Measurements from ENCODE around the gene MOCOS. TPM values are rescaled to one million over a fixed set of nuclear protein-coding genes. Genes with fewer than 3 reads are reported as not detected.

The MOCOS gene
- polyA plus RNA-seq, 3 donors, result 1.1 to 1.7 (median 1.2) TPM

DNA sequence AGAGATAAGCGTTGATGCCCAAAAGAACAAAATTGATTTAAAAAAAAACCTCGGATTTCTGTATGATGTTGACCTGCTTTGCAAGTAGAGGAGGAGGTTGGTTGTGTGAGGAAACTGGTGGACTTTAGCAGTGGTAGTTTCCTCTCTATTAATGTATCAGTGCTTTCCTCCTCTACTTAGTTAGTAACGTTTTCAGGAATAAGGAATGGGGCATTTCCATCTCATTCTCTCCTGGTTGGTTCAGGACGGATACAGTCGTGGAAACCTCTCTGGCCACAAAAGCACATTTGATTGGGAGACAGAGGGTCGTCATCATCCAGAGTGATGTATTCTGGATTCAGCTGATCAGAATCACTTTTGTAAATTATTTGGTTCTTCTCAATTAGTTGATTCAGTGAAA is 111.7 kb downstream of the MOCOS start:
- no peak for DNase-seq (ENCODE audit: low read depth in 3 of 3, low spot score in 2 of 3)

DNA sequence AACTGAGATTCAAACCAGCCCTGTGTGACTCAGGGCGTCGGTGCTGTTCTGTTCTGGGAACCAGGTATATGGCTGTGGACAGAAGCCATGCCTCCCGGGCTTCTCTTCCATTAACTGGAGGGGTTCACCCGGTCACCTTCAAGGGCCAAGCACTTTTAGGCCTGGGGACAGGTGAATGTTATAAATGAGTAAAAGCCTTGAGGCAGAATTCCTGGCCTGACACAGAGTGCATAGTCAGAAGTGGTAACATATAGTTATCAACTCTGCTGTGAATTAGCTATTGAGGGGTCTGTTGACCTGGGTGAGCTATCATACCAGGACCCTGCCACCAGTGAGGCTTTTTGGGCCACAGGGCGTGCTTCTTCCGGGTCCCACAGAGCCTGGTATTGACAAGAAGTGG is 112.9 kb downstream of the MOCOS start:
- no peak for DNase-seq (ENCODE audit: low read depth in 3 of 3, low spot score in 2 of 3)

DNA sequence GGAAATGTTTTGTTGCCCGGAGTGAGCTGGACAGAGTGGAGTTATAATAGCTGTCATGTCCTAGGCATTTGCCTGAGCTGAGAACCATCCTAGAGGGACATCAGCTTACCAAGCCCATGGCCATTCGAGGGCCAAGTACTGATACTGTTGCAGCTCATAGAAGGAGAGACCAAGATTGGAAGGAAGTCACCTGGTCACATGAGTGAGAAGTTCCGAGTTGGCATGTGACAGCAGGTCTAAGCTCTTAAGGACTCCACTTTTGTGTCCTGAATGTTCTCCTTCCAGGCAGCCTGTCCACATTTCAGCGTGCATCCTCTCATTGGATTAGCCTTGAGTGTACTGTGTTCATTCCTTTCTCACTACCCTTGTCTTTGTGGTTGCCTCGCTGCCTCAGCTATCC is 114.6 kb downstream of the MOCOS start:
- DNase-seq (ENCODE audit: low read depth in 3 of 3, low spot score in 2 of 3), result no peak

DNA sequence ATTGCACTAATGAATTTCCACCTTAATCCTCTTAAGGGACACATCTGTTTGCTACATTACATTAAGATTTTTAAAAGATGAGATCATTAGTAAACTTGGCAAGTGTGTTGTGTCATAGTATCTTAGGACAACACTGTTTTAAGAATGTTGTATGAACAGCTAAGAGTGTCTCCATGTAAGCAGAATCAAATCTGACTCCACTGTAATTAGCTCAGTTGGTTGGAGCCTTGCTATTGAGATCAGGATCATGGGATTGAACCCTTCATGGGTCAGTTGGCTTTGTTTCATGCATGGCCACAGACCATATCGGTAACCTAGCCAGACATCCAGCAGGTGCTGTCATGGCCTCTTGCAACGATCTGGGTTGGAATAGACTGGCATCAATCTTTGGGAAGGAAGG is 115.4 kb downstream of the MOCOS start:
- DNase-seq (ENCODE audit: low read depth in 3 of 3, low spot score in 2 of 3), result no peak

DNA sequence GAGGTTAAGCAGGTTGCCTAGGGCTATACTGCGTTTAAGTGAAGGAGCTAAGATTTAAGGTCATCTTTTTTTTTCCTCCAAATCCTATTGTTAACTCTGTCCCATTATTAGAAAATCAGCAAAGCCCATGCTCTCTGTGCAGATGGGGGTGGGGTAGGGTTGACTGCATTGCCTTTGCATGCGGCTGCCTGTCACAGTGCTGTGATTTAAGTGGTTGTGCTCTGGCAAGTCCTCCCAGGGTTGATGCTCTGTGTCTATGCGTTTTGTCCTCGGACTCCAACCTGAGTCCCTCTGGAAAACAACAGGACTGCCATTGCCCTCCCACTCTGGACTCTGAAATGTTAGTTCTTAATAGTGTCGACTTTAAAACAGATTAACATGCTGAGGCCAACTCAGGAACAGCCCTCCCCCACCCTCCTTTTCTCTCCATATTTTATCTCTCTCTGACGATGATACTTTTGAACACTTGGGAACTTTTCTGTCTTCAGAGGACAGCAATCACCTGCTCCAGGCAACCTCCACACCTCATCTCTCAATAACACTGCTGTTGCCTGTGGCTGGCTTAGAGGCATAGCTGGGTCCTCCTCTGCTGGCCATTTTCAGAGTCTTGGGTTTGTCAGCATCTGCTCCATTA is 116.0 kb downstream of the MOCOS start:
- DNase-seq (ENCODE audit: low read depth in 3 of 3, low spot score in 2 of 3), result no peak

DNA sequence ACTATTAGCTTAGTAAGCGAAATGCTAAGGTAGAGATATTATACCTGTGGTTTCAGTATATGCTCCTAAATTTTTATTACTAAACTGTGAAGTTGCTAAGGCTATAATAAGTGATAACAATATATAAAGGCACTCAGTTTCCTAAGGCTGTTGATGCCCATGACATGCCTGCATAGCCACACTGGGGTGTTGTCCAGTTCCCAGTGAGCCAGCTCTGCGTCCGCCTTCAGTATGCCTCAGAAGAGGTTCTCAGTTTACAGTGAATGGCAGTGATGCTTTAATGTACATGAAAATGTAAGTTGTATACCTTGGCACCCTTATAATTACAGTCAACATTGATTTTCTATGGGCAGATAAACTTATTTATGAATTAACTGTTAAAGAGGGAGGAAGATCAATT is 117.4 kb downstream of the MOCOS start:
- DNase-seq (ENCODE audit: low read depth in 3 of 3, low spot score in 2 of 3), result no peak

DNA sequence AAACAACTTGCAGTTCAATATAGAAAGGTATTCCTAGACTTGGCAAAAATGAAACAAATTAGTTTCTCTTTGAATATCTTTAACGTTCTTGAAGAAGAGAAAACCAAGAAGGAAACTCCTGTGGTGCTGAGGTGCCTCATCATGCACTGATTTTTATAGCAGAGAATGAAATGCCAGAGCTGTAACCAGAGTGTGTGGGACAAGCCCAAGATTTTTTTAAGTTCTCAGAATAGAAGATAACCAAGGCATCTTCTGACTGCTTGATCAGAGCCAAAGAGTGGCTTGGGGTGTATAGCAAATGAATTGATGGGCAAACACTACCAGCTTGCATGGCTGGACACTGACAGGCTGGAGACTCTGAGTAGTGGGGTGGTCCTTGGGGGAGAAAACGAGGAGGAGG is 118.1 kb downstream of the MOCOS start:
- no peak for DNase-seq (ENCODE audit: low read depth in 3 of 3, low spot score in 2 of 3)

DNA sequence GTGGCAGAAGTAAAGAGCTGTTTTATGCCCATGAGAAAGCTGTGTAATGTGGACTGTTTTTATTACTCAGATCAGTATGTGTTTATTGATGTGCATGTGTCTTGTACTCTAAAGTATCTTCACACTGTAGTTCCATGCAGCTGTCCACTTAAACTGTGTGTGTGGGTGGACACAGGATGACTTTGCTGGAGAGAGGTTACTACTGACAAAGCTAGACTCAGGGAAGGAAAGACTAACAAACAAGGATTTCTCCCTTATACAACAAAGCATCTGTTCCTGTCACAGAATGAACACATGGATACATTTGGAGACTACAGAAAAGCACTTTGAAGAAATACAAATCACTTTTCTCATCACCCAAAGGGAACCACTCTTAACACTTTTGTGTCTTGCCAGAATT is 120.2 kb downstream of the MOCOS start:
- DNase-seq (ENCODE audit: low read depth in 3 of 3, low spot score in 2 of 3), result no peak

DNA sequence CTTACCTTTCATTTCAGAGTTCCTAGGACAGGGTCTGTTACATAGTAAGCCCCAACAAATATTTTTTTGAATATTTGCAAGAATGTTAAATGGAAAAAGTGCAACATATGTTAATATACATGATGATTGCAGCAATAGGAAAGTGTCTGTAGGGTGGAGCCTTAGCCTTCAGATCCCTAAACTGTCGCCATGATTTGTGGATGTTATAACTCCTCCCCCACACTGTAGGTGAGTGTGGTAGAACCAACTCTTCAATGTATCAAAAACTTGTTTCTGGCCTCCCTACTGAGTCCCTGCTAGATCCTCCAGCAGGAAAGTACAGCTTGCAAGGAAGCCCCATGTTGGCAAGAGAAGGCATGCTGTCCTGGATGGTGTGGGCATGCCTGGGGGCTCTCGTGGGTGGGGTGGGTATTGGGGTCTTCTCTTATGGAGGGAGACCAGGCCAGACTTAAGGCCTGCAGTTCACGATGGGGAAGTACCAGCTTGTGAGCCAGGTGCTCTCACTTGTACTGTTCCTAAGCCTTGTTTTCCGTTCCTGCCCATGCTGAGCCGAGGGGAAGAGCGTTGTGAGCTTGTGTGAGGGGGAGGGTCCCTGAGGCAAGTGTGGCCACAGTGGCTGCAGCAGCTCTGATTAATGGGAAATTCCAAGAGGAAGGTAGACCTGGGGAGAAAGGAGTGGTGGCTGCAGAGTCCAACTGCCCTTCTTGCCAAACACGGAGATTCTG is 121.6 kb downstream of the MOCOS start:
- no peak for DNase-seq (ENCODE audit: low read depth in 3 of 3, low spot score in 2 of 3)

DNA sequence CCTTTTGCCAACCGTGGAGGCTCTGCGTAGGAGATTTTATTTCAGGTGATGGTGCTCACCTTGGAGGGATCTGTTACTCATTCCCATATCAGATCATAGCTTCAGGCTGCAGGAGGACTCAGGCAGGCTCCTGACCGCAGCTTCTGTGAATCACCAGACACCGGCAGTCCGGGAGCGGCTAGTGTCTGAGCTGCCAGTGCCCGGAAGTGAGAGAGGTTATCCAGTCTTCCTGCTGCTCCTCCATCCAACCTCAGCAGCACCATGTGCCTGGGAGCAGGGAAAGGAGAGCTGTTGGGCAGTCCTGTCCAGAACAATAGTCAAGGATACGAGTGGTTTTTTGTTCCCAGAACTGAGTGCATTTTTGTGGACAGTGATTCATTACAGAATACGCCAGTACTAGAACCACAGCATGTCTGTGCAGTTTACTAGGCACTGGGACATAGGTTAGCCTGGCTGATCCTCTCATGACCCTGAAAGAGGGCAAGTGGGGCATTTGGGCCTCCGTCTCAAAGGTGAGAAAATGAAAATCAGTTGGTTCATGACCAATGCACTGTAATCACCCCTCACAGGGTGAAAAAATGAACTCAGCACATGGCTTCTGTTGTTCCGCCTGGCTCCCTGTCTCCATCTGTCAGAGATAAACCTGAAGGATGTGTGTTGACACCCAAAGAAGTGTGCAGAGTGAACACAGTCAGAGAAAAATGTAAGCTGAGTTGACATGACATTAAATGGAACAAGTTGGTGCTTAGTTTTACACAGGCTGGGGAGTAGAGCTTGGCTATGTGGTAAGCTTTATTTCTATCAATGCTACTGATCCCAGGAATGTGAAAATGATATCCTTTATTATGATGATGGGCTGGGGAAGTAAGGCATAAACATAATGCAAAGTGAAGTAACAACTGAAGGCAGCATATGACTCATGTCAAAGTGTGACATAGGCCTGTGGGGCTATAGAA is 122.4 kb downstream of the MOCOS start:
- no peak for DNase-seq (ENCODE audit: low read depth in 3 of 3, low spot score in 2 of 3)

DNA sequence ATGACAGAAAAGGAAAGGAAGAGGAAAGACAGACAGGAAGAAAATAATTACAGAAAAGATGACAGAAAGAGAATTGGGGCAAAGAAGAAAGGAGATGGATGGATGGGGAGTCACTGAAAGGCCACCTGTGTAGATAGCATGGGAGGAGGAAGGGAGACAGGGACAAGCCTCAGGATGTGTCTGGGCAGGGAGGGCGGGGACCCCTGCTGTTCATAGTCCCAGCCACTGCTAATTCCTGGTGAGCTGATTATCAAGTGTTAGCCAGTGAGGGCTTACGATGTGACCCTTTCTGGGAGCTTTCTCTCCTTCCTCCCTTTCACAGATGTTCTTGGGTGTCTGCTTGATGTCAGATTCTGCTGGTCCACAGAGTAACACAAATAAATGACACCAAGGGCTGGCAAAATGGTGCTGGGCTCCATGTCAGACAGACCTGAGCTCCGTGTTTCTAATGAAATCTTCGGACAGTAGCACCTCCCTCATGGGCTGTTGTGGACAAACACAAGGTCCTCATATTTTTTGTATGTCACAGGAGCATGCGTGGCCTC is 123.8 kb downstream of the MOCOS start:
- no peak for DNase-seq (ENCODE audit: low read depth in 3 of 3, low spot score in 2 of 3)

DNA sequence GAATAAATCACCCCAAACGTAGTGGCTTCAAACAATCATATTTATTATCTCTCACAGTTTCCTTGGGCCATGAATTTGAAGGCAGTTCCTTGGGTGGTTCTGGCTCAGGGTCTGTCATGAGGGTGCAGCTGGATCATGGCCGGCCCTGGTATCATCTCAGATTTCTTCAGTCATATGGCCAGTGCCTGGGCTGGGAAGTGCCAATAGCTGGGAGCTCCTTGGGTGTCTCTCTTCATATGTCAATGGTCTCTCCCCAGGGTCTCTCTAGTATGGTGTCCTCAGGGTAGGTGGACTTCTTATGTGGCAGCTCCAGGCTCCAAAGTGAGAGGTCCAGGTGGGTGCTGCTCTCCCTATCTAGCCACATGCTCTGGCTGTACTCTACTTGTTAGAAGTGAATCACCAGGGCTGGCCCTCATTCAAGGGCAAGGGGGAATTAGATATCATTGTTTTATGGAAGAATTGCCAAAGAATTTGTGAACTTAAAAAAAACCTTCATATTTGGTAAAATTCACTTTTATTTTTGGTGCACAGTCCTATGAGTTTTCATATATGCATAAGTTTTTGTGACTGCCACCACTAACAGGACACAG is 125.6 kb downstream of the MOCOS start:
- DNase-seq (ENCODE audit: low read depth in 3 of 3, low spot score in 2 of 3), result no peak

DNA sequence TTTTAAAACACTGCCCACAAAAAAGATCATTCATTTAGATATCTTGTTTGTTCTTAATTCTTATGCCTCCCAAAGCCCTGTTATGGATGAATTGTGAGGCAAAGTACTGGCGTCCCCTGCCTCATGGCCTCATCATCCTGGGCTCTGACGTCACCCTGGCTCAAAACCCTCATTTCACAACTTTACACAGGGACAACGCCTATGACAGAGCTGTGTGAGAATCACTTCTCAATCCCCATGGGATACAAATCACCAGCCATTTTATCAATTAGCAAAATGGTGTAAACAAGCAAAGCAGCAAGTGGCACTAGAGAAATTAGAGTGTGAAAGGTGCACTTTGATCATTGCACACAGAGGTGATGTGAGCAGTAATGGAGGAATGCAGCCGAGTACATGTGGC is 126.8 kb downstream of the MOCOS start:
- no peak for DNase-seq (ENCODE audit: low read depth in 3 of 3, low spot score in 2 of 3)

DNA sequence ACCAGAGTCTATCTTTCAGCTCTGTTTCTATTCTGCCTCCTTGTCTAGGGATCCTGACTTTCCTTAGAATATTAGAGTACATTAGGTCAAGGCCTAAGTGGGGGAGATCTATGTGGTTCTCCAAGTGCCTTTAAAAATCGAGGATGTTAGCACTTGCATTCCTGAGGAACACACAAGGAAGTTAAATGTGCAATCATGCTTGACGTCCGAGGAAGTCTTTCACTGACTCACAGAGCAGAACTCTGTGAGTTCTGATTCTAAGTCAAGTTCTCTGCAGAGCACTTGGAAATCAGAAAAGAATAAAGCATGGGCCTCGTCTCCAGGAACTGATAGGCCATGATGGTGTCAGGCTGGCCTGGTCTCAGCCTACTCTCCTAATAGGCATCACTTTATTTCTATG is 127.5 kb downstream of the MOCOS start:
- DNase-seq (ENCODE audit: low read depth in 3 of 3, low spot score in 2 of 3), result no peak

DNA sequence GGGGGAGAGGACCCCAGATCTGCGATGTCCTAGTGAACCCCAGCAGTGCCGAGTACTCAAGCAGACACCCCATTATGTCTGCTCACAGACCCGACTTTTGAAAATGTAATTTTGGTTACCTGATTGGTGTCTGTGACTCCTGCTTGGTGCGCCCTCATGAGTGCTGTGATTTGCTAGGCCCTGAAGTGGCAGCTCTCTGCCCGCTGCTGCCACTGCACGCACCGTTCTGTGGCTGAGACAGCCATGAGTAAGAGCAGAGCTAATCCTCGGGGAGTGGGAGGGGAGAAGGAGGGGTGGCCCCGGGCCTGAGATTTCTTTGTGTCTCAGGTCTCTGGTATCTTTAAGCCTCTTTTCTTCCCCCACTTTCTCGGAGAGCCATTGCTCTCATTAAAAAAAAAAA is 128.4 kb downstream of the MOCOS start:
- DNase-seq (ENCODE audit: low read depth in 3 of 3, low spot score in 2 of 3), result no peak

DNA sequence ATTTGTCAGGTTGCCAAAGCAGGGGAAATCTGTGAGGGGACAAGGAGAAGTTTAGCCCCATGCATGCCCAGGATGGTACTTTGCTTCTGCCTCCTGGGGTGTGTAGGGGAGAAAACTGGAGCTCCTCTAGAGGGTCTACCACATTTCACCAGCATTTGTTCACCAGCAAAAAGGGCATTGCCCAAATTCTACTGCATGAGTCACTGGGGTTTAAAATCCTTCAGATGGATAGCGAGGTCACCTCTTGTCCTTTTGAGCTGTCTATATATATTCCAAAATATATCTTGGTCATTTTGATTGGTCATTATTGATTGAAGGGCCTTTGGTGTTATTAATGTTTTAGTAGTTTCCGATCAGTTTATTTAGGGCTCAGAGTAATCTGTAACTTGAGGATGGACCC is 128.9 kb downstream of the MOCOS start:
- no peak for DNase-seq (ENCODE audit: low read depth in 3 of 3, low spot score in 2 of 3)

Other genes starting within 250 kb of the MOCOS start
- gene RPRD1A, start 119.9 kb upstream of the MOCOS start, polyA plus RNA-seq (ENCODE audit: insufficient read length in 3 of 3), result 10 to 100 TPM; 64.2 to 70.2 (median 65.5) TPM
- 10 to 100 TPM; 84.6 to 91.2 (median 87.5) TPM for gene SLC39A6, start 58.2 kb upstream of the MOCOS start, polyA plus RNA-seq (ENCODE audit: insufficient read length in 3 of 3)
- gene ELP2, start 57.6 kb upstream of the MOCOS start, polyA plus RNA-seq (ENCODE audit: insufficient read length in 3 of 3), result 10 to 100 TPM; 86.8 to 93.4 (median 92.0) TPM
- 10 to 100 TPM; 39.8 to 45.6 (median 40.1) TPM for gene FHOD3, start 110.2 kb downstream of the MOCOS start, polyA plus RNA-seq (ENCODE audit: insufficient read length in 3 of 3)